Brain pericyte (primary cell): ENCODE data around the gene SLC12A6.
"Not testable (repeated sequence)": the region's sequence is repeated elsewhere in the genome, so short reads cannot be mapped to it uniquely, and the experiment has no call there.

Experiments used
- DNase-seq: peaks from one replicate; pipeline ENCODE4 v3.0.0-alpha.2; 2012; ENCODE audit warnings: low read depth, low spot score

The SLC12A6 gene

DNA sequence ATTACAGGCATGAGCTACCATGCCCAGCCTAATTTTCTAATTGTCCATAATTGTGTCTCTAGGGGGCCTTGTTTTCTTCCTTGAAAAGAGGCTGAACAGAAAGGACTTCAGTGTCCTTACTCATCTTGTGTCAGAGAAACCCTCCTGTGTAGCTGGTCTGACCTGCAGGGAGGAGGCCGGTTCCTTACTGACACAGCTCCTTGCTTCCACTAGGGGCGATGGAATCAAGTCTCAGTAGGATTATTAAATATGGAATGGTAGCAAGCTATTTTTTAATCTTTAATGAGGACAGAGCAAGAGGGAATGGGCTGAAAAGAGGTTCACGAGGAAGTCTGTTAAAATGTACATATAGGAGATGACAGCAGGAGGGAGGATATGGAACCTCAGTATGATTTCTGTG lies 20.8 kb upstream of the SLC12A6 start:
- no peak for DNase-seq

DNA sequence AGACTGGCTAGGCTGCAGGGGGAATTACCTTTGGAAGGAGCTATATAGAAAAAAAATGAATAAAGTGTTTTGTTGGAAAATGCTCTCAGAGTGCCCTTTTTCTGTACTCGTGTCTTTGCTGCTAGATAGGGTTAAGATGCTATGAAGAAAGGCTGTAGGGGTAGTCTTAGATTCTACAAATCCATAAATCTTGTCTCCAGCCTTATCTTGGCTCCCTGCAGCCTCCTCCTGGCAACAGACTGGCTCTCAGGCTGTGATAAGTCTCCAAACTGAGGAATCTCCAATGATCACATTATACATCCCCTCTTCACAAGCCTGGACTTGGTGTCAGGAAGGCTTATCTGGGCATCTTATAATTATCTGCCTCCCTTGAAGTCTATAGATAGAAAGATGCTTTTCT lies 20.1 kb upstream of the SLC12A6 start:
- DNase-seq: no peak

DNA sequence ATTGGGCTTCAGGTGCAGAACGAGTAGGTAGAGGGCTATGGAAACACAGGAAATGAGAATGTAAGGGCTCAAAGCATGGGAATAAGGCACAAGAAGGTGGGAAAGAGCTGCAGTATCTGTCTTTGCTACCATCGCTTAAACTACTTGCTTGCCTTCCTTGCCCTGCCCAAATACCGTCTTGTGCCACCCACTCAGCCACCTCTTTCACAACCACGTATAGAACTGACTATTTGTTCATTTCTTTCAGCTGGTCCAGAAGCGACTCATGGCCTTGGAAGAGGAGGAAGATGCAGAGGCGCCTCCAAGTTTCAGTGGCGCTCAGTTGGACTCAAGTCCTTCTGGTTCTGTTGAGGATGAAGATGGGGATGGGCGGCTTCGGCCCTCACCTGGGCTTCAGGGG lies 17.7 kb upstream of the SLC12A6 start:
- DNase-seq: no peak

DNA sequence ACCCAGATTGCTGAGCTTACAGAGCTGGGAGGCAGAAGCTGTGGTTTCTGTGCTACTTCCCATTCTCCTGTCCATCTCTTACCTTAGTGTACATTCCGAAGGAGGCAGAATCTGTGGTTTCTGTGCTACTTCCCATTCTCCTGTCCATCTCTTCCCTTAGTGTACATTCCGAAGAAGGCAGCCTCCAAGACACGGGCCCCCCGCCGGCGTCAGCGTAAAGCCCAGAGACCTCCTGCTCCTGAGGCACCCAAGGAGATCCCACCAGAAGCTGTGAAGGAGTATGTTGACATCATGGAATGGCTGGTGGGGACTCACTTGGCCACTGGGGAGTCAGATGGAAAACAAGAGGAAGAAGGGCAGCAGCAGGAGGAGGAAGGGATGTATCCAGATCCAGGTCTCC lies 16.7 kb upstream of the SLC12A6 start:
- DNase-seq: no peak

DNA sequence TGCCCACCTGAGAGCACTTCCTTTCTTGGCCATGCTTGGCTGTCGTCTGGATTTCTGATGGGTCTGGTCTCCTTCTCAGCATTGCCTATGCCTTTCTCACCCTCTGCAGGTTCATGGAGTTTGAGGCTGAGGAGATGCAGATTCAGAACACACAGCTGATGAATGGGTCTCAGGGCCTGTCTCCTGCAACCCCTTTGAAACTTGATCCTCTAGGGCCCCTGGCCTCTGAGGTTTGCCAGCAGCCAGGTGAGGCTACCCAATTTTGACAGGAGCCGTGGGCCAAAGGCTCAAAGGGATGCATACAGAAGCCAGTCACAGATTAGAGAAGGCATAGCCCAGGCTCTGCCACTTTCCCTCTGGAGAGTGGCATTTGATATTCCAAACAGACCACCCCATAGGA lies 16.0 kb upstream of the SLC12A6 start:
- DNase-seq: no peak

DNA sequence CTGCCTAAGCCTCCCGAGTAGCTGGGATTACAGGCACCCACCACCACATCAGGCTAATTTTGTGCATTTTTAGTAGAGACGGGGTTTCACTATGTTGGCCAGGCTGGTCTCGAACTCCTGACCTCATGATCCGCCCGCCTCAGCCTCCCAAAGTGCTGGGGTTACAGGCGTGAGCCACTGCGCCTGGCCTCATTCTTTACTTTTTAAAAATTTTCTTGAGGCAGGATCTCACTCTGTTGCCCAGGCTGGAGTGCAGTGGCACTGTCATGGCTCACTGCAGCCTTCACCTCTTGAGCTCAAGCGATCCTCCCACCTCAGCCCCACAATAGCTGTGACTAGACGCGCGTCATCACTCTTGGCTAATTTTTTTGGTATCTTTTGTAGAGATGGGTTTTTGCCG lies 15.4 kb upstream of the SLC12A6 start:
- not testable (repeated sequence) for DNase-seq

DNA sequence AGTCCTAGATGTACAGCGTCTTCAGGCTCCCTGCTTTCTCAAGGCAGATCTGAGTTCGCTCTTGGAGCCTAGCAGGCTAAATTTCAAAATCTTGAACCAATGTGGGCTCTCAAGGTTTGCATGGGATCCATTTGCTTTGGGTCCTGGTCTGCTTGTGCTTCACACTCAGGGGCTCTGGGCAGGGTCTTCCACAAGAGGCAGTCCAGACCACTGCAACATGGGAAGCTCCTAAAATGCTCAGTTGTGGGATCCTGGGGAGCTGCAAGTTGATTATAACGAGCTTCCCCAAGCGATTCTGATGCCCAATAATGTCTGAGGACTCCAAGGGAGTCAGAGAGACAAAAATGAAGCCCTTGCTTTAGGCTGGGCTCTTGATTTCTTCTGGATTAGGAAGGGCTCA lies 12.2 kb upstream of the SLC12A6 start:
- no peak for DNase-seq

DNA sequence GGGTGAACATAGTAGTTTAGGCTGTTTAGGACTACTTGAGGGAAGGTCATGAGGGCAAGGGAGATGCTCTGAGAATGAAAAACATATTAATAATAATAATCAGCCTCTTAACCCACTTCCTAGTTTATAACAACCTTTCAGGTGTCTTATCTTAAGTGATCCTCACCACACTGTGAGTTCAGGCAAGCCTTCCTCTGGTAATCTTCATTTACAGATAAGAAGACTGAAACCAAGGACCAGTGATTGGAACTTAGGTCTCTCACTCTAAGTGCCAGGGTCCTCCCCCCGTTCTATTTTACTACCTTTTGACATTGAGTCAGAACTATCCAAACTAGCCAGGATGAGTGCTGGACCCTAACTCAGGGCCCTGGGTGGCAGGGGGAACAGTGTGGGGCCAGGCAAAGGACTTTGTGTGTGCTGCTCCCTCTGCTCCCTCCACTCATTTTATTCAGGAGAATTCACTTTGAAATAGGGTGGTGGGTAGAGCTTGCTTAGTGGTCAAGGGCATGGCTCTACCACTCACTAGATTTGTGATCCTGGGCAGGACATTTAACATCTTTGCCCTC lies 11.2 kb upstream of the SLC12A6 start:
- DNase-seq: no peak

DNA sequence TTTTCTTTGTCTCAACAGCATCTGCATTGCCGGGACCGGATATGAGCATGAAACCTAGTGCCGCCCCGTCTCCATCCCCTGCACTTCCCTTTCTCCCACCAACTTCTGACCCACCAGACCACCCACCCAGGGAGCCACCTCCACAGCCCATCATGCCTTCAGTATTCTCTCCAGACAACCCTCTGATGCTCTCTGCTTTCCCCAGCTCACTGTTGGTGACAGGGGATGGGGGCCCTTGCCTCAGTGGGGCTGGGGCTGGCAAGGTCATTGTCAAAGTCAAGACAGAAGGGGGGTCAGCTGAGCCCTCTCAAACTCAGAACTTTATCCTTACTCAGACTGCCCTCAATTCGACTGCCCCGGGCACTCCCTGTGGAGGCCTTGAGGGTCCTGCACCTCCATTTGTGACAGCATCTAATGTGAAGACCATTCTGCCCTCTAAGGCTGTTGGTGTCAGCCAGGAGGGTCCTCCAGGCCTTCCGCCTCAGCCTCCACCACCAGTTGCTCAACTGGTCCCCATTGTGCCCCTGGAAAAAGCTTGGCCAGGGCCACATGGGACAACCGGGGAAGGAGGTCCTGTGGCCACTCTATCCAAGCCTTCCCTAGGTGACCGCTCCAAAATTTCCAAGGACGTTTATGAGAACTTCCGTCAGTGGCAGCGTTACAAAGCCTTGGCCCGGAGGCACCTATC lies 10.5 kb upstream of the SLC12A6 start:
- no peak for DNase-seq

DNA sequence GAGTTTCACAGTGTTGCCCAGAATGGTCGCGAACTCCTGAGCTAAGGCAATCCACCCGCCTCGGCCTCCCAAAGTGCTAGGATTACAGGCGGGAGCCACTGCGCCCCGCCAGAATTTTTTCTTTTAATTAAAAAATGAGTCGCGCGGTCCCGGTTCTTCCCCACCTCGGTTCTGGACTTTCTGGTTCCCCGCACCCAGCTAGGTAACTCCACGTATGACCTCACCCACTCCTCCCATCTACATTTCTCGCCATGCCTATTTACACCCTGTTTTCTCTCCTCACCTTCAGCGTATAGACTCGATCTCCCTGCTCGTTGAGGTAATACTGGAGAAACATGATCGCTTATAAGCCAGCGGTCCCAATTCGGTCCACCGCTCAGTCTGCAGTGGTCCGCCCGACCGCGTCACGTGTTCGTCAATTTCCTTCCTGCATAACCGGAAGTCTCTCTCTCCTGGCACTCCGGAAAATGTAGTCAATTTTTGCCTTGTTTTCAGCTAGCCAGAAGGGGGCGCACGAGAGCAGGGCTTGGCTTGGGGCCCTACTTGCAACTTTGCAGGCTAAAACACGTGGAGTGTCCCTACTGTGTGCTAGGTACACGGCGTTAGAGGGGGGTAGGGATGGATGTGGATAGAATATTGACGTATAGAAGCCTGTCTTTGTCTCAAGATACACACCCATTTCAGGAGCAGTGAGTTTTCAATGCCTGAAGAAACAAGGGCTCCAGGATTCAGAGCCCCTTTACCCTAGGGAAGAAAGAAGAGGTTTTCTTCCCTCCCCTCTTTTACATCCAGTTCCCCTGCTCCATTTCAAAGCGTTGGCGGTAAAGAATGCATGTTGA lies 5.4 kb upstream of the SLC12A6 start, which contains the start of the genes NOP10 and NUTM1:
Gene NOP10 (minus strand): TSS at position 400 of the 839 bp plus-strand sequence. CDS start 63 bp downstream, at position 337.
Gene NUTM1 (plus strand): TSS at position 579 of the 839 bp plus-strand sequence. CDS start 382 bp downstream, outside the sequence.
- DNase-seq: peak; percentile 79

DNA sequence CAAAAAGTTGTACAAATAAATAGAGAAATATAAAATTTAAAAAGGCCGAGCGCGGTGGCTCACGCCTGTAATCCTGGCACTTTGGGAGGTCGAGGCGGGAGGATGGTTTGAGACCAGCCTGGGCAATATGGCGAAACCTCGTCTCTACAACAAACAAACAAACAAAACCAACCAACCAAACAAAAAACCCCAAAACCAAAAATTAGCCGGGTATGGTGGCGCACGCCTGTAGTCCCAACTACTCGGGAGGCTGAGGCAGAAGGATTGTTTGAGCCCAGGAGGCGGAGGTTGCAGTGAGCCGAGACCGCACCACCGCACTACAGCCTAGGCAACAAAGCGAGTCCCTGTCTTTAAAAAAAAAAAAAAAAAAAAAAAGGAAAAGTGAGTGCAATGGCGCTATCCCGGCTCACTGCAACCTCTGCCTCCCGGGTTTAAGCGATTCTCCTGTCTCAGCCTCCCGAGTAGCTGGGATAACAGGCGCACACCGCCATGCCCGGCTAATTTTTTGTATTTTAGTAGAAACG lies 4.7 kb upstream of the SLC12A6 start:
- DNase-seq: not testable (repeated sequence)

DNA sequence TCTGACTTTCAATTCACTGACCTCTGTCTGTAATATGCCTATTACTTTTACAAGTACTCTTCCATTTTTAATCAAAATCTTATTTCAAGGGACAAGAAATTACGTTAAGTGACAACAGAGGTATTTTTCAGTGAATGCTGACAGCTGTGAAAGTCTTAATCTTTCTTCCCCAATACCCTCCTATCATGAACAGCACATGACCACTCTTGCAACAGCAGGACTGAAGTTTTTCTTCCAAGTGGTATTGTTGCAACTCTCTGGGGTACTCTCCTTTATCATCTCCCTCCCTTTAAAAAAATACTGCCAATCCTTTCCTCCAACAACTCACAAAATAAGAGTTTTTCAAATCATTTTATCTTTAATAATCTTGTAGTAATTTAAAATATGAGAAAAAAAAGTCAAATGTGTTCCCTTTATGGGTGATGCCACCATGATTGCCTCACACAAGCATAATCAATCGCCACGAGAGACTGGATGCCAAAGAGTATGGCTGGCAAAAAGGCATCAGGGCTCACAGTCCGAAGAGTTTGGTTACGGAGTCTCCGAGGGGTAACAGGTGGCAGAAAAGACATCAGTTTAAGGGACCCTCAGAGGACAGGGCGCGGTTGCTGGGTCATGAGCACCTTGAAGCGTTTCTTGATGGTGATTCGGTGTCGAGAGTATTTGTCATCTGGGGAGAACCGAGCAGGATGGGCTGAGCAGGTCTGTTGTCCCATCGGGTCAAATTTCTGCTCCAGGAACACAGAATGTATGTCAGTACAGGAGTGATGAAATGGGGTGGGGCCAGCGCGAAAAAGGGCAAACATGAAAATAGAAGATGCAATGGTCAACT lies 4.0 kb upstream of the SLC12A6 start:
- no peak for DNase-seq

DNA sequence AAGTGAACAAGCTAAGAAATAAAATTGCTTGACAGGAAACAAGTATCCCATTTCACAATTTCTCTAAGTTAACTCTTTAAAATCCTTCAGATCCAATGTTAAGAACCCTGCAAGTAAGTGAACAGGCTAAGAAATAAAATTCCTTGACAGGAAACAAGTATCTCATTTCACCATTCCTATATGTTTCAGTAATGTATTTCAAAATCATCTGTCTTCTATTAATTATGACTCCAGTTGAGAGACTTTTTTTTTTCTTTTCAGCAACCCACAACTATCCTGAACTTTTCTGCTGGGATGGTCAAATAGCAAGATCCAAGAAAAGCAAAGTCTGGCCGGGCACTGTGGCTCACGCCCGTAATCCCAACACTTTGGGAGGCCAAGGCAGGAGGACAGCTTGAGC lies 2.4 kb upstream of the SLC12A6 start:
- DNase-seq: no peak

DNA sequence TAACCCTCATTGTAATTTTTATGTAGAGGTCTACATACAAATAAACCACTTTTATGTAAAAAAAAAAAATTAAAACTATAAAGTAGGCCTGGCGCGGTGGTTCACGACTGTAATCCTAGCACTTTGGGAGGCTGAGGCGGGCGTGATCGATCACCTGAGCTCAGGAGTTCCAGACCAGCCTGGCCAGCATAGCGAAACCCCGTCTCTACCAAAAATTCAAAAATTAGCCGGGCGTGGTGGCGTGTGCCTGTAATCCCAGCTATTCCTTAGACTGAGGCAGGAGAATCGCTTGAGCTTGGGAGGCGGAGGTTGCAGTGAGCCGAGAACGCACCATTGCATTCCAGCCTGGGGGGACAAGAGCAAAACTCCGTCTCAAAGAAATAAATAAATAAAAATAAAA lies 766 bp upstream of the SLC12A6 start:
- no peak for DNase-seq

DNA sequence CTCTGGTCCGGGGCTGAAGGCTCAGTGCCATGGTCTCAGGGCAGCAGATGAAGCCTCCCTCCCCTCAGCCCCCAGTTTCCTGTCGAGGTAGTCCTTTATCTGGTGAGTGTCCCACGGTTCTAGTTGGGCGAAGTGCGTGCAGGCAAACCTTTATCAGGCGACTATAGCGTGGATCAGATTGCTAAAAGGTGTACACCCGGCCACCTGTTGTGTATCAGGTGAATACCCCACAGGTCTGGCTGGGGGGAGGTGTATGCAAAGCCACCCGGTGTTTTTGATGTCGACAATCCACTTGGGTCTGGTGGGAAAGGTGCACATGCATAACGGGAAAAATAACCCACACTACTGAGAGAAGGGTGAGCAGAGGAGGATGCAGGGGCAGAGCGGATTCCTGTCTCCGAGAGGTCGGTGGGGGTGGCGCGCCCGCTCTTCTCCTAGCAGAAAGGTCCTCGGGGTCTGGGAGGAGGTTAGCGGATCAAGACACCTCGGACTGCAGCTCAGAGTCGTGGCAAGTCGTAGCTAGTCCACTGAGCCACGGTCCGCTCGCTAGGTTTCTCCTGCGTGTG lies 507 bp downstream of the SLC12A6 start:
- DNase-seq: no peak

DNA sequence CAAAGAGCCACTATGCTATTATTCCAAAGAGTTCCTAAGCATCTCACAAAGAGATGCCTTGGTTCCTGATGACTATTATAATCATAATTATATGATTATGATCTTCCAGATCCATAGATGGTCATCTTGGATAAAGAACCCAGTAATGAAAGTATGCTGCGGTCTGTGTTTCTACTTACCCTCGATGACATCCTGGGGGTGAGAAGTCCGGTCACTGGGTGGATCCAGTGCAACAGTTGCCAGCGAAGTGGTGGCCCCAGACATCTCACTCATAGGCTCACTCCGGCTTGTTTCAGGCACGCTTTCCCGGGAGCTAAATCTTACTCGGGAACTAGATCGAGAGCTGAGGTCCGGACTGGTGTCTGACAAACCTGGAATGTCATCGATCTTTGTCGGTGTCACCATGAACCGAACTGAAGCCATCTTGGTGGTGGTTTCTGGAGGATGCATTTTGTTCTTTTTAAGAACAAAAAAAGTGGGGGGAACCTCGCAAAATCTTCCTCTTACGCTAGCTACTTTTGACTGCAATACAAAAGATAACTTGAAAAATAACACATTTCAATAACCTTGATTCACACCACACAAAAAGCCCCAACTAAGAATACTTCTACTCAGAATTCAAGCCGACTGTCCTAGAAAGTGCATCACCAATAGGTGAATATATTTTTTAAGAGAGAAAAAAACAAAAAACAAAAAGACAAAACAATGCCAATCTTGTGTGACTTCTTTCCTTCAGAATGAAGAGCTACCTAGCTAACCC lies 1.2 kb downstream of the SLC12A6 start:
- no peak for DNase-seq

DNA sequence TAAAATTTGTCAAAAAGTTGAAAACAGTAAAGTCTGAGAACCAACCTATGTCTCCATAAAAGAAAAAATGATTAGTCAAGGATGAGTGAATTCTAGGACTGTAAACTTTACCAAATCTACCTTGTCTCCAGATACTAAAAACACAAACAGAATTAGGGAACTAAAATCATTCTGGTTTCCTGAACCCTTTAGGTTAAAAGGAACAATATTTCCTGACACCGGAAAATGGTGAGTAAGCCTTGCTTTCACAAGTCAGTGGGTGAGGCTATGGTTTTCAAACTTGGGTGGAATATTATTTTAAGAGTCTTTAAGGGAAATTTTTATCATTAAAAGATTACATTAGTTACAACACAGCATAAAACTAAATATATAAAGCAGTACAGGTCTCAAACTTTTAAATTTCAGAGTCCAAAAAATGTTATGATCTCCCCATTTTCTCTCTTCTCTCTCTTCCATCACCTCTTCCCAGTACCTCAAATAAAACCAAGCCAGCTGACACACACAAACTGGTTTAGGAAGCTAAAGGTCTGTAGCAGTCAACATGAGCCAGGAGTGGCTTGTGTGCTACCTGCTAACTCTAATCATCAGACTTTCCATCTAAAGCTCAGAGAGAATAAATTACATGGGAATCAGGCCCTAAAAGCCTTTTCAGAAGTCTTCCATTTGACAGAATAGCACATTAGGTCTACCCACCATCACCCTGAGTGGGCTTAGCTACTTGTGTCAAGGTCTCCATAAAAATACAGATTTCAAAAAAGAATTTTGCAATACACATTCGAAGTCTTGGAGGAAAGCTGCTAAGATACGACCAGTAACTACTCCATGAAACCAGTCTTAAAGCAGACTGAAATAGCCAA lies 2.2 kb downstream of the SLC12A6 start:
- DNase-seq: no peak

DNA sequence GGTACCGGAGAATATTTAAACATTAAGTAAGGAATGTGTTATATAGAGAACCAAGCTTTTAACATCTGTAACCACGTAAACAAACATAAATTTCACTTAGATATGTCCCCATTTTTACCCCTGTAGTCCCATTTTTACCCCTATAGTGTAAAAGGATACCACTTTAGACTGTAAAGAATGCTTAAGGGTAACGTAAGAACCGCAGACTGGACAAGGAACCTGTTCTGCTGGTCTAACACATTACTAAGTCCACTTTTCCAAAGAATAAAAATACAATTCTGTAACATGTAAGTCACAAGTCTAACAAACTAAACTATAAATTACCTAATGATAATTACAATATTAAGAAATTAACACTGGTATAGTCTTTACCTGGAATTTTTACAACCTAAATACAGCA lies 2.9 kb downstream of the SLC12A6 start:
- DNase-seq: no peak

DNA sequence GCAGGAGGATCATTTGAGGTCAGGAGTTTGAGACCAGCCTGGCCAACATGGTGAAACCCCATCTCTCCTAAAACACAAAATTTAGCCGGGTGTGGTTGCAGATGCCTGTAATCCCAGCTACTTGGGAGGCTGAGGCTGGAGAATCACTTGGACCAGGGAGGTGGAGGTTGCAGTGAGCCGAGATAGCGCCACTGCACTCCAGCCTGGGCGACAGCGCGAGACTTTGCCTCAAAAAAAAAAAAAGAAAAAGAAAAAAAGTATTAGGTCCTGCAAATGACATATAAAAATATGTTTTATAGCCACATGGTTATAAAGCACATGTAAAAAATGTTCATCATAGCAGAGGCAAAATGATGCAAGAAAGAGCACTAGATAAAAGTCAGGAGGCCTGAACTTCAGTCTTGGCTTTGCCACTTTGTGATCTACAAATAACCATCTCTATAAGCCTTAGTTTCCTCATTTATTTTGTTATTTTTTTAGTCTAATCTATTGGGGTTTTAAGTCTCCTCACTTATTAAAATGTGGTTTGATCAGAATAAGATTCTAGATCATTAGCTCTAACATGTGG lies 4.9 kb downstream of the SLC12A6 start:
- no peak for DNase-seq
